Measurements from ENCODE around the gene MYO3B.
"Not testable (repeated sequence)": the region's sequence is repeated elsewhere in the genome, so short reads cannot be mapped to it uniquely, and the experiment has no call there.

- not testable (repeated sequence) for TF ChIP-seq CTCF, POLR2AphosphoS5 (IDR thresholded peaks at IDR 0.05)
Measured at GRCh38 chr2:170213281-170213625, 35.3 kb downstream of the MYO3B start.

Data from prostate gland (tissue), 2 donors.